ENCODE measurements around the gene PAH.

PAH gene

DNA sequence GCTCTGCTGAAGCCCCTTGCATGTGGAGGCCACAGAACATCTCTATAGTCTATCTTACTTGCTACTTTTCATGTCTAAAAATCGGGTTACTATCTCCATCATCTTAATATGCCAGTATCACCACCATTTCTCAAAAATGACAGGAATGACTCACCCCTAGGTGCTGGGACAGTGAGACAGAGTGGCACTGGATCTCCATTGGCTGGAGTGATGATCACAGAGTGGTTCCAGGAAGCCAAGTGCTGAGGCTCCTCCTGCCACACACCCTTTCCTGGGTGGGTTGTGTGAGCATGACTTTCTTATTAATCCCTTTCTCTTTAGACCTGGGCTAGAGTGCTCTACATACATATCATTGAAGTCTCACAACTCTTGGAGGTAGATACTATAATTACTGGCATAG, 37.1 kb upstream of the PAH start:
- no peak for ATAC-seq
- TF ChIP-seq ZNF70 (CRISPR knock-in tag; IDR thresholded peaks at IDR 0.05) (no peak), ZFP3 (CRISPR knock-in tag; IDR thresholded peaks at IDR 0.05) (no peak), SNAI2 (CRISPR knock-in tag; IDR thresholded peaks at IDR 0.05) (no peak), RARB (CRISPR knock-in tag; IDR thresholded peaks at IDR 0.05) (no peak), ZNF8 (CRISPR knock-in tag; IDR thresholded peaks at IDR 0.05) (no peak), TCF4 (CRISPR knock-in tag; IDR thresholded peaks at IDR 0.05; ENCODE audit: borderline replicate concordance) (no peak), ZFP30 (CRISPR knock-in tag; IDR thresholded peaks at IDR 0.05) (no peak), ESRRG (CRISPR knock-in tag; IDR thresholded peaks at IDR 0.05) (no peak), BACH2 (CRISPR knock-in tag; IDR thresholded peaks at IDR 0.05; ENCODE audit: borderline replicate concordance) (no peak), ARNTL (CRISPR knock-in tag; IDR thresholded peaks at IDR 0.05; ENCODE audit: borderline replicate concordance, low read depth) (no peak), GLIS3 (CRISPR knock-in tag; IDR thresholded peaks at IDR 0.05) (no peak), ZNF565 (CRISPR knock-in tag; conservative IDR thresholded peaks at IDR 0.05; ENCODE audit: low read depth) (no peak), TOX (CRISPR knock-in tag; IDR thresholded peaks at IDR 0.05; ENCODE audit: borderline replicate concordance) (no peak)
- TF ChIP-seq, protein P1, sequence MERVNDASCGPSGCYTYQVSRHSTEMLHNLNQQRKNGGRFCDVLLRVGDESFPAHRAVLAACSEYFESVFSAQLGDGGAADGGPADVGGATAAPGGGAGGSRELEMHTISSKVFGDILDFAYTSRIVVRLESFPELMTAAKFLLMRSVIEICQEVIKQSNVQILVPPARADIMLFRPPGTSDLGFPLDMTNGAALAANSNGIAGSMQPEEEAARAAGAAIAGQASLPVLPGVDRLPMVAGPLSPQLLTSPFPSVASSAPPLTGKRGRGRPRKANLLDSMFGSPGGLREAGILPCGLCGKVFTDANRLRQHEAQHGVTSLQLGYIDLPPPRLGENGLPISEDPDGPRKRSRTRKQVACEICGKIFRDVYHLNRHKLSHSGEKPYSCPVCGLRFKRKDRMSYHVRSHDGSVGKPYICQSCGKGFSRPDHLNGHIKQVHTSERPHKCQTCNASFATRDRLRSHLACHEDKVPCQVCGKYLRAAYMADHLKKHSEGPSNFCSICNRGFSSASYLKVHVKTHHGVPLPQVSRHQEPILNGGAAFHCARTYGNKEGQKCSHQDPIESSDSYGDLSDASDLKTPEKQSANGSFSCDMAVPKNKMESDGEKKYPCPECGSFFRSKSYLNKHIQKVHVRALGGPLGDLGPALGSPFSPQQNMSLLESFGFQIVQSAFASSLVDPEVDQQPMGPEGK (CRISPR knock-in tag; IDR thresholded peaks at IDR 0.05; ENCODE audit: borderline replicate concordance): no peak
- TF ChIP-seq, protein P2, sequence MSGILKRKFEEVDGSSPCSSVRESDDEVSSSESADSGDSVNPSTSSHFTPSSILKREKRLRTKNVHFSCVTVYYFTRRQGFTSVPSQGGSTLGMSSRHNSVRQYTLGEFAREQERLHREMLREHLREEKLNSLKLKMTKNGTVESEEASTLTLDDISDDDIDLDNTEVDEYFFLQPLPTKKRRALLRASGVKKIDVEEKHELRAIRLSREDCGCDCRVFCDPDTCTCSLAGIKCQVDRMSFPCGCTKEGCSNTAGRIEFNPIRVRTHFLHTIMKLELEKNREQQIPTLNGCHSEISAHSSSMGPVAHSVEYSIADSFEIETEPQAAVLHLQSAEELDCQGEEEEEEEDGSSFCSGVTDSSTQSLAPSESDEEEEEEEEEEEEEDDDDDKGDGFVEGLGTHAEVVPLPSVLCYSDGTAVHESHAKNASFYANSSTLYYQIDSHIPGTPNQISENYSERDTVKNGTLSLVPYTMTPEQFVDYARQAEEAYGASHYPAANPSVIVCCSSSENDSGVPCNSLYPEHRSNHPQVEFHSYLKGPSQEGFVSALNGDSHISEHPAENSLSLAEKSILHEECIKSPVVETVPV (CRISPR knock-in tag; IDR thresholded peaks at IDR 0.05): no peak

DNA sequence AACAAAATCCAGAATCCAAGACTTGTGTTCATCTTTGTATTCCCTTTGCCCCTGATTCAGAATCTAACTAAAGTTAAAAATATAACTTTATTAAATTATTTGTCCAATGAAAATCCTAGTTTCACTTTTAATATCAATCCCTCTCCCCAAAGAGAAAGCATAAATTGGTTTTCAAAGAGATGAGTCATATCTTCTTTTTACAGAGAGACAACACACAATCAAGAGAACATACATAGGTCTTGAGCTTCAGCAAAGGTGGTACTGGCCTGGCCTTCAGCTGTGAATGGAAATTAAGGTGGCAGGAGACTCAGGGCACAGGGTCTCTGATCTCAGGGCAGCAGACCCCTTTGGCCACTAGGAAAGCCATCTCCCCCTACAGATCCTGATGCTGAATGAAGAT, 36.2 kb upstream of the PAH start:
- ATAC-seq: no peak
- TF ChIP-seq ISL1 (CRISPR knock-in tag; IDR thresholded peaks at IDR 0.05) (no peak), SNAI2 (CRISPR knock-in tag; IDR thresholded peaks at IDR 0.05) (no peak), ZNF70 (CRISPR knock-in tag; IDR thresholded peaks at IDR 0.05) (no peak), ZNF565 (CRISPR knock-in tag; conservative IDR thresholded peaks at IDR 0.05; ENCODE audit: low read depth) (no peak), PPARA (CRISPR knock-in tag; IDR thresholded peaks at IDR 0.05; ENCODE audit: borderline replicate concordance) (no peak), BACH2 (CRISPR knock-in tag; IDR thresholded peaks at IDR 0.05; ENCODE audit: borderline replicate concordance) (no peak), ZFP30 (CRISPR knock-in tag; IDR thresholded peaks at IDR 0.05) (no peak), ARNTL (CRISPR knock-in tag; IDR thresholded peaks at IDR 0.05; ENCODE audit: borderline replicate concordance, low read depth) (no peak), ZC3H10 (CRISPR knock-in tag; IDR thresholded peaks at IDR 0.05) (no peak), TOX (CRISPR knock-in tag; IDR thresholded peaks at IDR 0.05; ENCODE audit: borderline replicate concordance) (no peak), ESRRG (CRISPR knock-in tag; IDR thresholded peaks at IDR 0.05) (no peak)
- TF ChIP-seq, protein P2 (CRISPR knock-in tag; IDR thresholded peaks at IDR 0.05): no peak
- TF ChIP-seq, protein P3, sequence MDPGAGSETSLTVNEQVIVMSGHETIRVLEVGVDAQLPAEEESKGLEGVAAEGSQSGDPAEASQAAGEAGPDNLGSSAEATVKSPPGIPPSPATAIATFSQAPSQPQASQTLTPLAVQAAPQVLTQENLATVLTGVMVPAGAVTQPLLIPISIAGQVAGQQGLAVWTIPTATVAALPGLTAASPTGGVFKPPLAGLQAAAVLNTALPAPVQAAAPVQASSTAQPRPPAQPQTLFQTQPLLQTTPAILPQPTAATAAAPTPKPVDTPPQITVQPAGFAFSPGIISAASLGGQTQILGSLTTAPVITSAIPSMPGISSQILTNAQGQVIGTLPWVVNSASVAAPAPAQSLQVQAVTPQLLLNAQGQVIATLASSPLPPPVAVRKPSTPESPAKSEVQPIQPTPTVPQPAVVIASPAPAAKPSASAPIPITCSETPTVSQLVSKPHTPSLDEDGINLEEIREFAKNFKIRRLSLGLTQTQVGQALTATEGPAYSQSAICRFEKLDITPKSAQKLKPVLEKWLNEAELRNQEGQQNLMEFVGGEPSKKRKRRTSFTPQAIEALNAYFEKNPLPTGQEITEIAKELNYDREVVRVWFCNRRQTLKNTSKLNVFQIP (CRISPR knock-in tag; IDR thresholded peaks at IDR 0.05; ENCODE audit: borderline replicate concordance, low read depth): no peak
- TF ChIP-seq, protein P4, sequence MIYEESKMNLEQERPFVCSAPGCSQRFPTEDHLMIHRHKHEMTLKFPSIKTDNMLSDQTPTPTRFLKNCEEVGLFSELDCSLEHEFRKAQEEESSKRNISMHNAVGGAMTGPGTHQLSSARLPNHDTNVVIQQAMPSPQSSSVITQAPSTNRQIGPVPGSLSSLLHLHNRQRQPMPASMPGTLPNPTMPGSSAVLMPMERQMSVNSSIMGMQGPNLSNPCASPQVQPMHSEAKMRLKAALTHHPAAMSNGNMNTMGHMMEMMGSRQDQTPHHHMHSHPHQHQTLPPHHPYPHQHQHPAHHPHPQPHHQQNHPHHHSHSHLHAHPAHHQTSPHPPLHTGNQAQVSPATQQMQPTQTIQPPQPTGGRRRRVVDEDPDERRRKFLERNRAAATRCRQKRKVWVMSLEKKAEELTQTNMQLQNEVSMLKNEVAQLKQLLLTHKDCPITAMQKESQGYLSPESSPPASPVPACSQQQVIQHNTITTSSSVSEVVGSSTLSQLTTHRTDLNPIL (CRISPR knock-in tag; IDR thresholded peaks at IDR 0.05; ENCODE audit: low read depth): no peak
- TF ChIP-seq, protein P5, sequence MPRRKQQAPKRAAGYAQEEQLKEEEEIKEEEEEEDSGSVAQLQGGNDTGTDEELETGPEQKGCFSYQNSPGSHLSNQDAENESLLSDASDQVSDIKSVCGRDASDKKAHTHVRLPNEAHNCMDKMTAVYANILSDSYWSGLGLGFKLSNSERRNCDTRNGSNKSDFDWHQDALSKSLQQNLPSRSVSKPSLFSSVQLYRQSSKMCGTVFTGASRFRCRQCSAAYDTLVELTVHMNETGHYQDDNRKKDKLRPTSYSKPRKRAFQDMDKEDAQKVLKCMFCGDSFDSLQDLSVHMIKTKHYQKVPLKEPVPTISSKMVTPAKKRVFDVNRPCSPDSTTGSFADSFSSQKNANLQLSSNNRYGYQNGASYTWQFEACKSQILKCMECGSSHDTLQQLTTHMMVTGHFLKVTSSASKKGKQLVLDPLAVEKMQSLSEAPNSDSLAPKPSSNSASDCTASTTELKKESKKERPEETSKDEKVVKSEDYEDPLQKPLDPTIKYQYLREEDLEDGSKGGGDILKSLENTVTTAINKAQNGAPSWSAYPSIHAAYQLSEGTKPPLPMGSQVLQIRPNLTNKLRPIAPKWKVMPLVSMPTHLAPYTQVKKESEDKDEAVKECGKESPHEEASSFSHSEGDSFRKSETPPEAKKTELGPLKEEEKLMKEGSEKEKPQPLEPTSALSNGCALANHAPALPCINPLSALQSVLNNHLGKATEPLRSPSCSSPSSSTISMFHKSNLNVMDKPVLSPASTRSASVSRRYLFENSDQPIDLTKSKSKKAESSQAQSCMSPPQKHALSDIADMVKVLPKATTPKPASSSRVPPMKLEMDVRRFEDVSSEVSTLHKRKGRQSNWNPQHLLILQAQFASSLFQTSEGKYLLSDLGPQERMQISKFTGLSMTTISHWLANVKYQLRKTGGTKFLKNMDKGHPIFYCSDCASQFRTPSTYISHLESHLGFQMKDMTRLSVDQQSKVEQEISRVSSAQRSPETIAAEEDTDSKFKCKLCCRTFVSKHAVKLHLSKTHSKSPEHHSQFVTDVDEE (CRISPR knock-in tag; IDR thresholded peaks at IDR 0.05): no peak
